HL-60/S4 treated with retinoic acid at 250 ng/mL for 4 days and 3 days (cell line): ENCODE measurements around the gene ZBTB20.

ENCODE experiments used
- in situ Hi-C: fragments of 300-500 bp; cut with MboI; formaldehyde crosslinking; loops from 2 replicates; pipeline ENCODE4 v1.7.0; 2022; ENCODE audit warnings: low sequenced_read_pairs

The ZBTB20 gene

DNA sequence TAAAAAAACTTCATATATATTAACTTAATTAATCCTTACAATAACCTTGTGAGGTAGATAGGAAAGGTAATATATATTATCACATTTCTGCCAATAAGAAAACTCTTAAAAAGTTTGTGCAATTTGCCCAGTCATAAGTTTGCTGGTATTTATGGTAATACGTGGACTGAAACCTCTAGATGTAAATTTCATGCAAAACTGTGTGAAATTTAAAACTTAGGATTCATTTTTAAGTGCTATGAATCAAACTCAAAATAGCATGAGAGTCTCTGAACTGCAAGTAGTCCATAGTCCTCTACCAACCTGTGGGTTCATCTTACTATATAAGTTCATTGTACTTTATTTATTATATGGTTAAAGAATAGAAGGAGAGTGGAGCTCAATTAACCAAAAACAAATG, 56.4 kb downstream of the ZBTB20 start:
- in situ Hi-C loops = no loop called here

GRCh38 chr3:115089481-115089880, 57.6 kb downstream of the ZBTB20 start:
- in situ Hi-C loops = no loop called here

DNA sequence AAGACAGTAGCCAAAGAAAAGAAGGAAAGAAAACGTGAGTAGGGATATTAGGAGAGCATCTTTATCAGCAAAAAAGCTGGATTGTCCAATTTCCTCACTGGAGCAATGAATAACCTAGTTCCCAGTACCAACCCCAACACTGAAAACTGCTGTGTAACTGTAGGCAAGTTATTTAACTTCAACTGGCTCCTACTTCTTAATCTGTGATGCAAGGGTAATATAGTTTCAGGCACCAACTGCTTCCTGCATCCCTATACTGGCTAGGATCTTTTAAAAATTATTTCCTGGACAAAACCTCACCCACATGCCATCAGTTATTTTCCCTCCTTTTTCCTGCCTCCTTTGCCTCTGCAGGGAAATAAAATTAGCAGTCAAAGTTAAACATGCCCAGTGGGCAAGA, 59.6 kb downstream of the ZBTB20 start:
- in situ Hi-C loops = no loop called here

DNA sequence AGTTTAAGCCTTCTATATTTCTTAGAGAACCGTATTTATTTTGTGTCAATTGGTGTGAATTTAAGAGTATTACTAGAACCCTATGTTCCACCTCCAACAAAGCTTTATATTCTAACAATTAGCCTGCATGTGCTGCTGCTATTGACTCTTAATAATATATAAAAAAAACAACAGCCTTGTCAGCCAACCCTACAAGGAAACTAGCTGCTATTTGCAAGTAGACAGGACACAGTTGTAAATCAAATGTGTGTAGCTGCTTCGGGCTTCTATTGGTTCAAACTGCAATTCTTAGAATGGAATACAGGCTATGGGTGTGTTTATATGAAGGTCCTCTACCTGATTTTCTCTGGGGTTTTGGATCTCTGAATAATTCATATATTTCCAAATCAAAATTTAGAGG, 60.7 kb downstream of the ZBTB20 start:
- in situ Hi-C loops = no loop called here

- in situ Hi-C loops = no loop called here
These were observed 61.8 kb downstream of the ZBTB20 start for GRCh38 chr3:115085197-115085865.

DNA sequence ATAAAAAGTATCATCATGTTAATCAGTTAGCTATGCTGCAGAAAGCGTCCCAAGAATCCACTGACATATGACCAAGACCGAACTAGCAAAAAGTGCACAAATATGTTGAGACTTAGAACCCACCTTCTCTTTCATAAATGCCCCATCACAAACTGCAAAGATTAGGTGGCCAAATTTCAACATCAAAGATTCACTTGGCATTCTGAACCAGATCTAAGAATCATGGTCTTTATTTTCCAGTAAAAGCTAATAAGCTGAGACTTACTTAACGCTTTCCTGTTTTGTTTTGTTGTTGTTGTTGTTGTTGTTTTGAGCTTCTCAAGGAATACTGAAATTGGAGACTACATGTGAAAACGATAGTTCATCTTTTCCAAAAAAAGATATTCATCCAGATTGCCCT, 62.4 kb downstream of the ZBTB20 start:
- in situ Hi-C loops = no loop called here

GRCh38 chr3:115082260-115082659, 64.8 kb downstream of the ZBTB20 start:
- in situ Hi-C loops = no loop called here

DNA sequence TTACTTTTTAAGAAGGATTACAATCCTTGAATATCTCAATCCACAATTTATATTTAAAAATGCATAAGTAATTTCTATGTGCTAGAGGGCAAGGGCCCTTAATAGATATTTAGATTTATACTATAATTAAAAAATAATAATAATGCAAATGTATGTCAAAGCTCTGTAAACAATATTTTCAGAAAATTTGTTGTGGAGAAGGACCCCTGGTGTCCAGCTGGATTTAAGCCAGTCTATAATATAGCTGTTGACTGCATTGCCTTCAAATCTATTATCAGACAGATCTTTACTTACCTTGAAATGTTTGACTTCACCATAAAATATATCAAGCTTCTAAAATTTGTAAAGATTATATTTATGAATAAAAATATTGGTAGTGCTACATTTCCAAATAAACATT, 65.6 kb downstream of the ZBTB20 start:
- in situ Hi-C loops = no loop called here

GRCh38 chr3:115077501-115078250, 69.4 kb downstream of the ZBTB20 start:
- in situ Hi-C loops = no loop called here

- in situ Hi-C loops = no loop called here
These were observed 72.6 kb downstream of the ZBTB20 start for GRCh38 chr3:115074502-115074901.

DNA sequence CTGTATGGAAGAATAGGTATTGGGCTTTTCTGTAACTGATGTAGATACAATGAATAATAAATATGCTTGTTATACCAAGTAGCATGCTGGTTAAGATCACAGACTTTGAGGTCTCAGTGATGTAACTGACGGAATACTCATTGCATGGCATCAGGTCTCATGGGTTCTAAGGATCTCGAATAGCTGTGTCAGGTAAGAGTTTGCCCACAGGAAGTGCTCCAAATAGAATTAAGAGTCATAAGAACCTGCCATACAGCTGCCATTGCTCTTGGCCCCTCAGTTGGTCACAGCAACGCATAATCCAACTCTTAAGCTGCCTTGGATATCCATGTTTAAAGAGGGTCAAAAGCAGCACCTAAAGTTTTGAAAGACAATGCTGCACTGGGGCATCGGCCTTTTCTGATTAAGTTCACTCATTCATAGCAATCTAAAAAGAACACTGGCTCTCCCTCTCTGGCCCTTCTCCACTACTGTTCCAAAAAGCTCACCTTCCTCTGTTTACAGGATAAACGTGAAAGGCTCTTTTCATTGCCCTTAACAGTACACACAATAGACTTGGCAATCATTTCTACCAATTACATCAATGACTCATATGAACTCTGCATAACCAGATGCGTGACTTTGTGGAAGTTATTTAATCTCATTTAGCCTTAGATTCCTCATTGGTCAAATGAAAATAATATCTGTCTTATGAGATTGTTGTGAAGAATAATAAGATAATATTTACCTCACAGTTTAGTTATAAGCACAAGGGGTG, 74.6 kb downstream of the ZBTB20 start:
- in situ Hi-C loops = no loop called here

DNA sequence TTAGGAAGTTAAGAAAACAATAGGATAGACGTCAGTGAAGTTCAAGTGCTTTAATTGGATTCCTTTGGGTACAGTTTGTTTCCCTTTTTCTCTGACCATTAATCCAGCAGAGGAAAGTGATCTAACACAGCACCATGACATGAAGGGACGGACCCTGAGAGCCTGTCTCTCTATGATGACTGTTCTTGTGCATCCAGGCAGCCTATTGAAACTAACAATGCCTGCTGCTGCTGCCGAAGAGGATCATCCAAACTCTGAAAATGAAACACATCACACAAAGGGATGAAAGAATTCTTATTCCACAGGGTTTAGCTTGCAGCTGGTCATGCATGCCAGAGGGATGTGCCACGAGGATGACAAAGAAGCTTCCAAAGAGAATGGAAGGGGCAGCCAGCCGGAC, 75.5 kb downstream of the ZBTB20 start:
- in situ Hi-C loops = no loop called here

DNA sequence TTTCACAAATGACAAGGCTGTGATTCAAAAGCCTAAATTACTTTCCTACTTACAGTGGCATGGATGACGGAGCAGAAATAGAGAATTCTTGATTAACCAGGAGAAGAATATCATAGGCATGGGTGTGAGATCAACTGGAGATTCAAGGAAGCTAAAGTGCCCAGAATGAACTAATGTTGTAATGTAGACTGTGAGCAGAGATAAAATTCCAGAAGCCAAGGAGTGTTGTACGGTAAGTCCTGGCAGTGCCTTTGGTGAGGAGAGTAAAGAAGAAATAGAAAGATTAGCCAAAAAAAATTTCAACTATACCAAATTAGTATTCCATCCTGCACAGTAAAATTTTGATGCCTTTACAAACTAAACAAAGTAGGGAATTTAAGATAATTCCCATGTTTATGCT, 75.9 kb downstream of the ZBTB20 start:
- in situ Hi-C loops = no loop called here

GRCh38 chr3:115068799-115069198, 78.3 kb downstream of the ZBTB20 start:
- in situ Hi-C loops = no loop called here

GRCh38 chr3:115062412-115062956, 84.6 kb downstream of the ZBTB20 start:
- in situ Hi-C loops = no loop called here

GRCh38 chr3:115062009-115062408, 85.1 kb downstream of the ZBTB20 start:
- in situ Hi-C loops = no loop called here

DNA sequence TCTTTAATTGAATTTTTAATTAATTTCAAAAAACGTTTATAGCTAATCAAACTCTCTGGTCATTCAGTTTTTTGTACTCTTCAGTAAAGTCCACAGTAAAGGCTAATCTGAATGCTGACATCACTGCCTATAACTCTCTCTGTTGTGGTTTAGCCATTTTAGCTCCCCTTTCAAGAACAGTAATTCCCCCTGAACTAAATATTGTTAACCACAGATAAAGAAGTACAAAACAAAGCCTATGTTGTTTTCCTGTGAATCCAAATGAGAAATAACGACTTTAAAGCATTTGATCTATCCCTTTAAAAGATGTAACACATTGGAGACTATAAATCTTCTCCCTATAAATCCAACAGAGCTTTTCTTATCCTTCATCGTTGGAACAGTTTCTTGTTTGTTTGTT, 94.2 kb downstream of the ZBTB20 start:
- in situ Hi-C loops = no loop called here

DNA sequence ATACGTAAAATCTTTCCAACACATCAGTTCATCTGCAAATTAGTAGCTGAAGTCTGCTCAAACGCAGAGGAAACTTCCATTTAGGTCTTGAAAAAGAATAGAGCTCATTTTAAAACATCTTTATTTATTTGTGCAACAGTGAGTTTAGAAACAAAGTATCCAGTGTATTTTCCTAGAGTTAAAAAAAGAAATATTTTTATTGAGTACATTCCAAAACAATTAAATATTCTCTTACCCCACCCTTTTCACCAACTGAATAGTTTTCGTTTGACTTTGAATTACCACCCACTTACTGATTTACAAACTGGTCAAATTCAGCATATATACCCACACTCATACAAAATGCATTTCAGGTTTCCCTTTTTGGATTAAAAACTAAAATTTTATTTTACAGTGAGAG, 104.7 kb downstream of the ZBTB20 start:
- in situ Hi-C loops = no loop called here

- in situ Hi-C loops = no loop called here
These were observed 106.3 kb downstream of the ZBTB20 start for GRCh38 chr3:115040673-115041286.

GRCh38 chr3:115040246-115040645, 106.8 kb downstream of the ZBTB20 start:
- in situ Hi-C loops = no loop called here

DNA sequence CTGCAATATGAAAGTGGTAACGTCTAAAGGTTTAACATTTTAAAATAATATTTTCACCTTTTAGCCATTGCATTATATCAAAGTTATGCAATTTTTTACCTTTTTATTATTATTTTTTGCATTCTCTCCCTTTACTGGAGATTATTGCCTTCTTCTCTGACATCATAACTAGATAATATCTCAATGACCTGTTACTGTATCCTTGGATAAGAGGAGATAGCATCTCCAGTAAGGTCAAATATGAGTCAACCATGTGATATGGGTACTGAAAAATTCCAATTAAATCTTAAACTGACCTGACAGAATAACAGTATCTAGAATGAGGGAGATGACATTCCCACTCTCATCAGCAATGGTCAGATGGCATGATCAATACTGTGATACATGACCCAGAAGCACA, 108.3 kb downstream of the ZBTB20 start:
- in situ Hi-C loops = no loop called here
